ENCODE data around the gene SPON1.

SPON1 gene

GRCh38 chr11:14127679-14128078 is 165.2 kb downstream of the SPON1 start:
- no peak overlapping the region for H3K4me3 ChIP-seq (replicated peaks; ENCODE audit: low read depth, low read length)
- no peak for TF ChIP-seq CTCF (IDR thresholded peaks at IDR 0.05; ENCODE audit: low read length, missing control alignments)
- DNase-seq (ENCODE audit: low read depth): no peak

- DNase-seq (ENCODE audit: low read depth): no peak
- H3K4me3 ChIP-seq (replicated peaks; ENCODE audit: low read depth, low read length): no peak overlapping the region
- TF ChIP-seq CTCF (IDR thresholded peaks at IDR 0.05; ENCODE audit: low read length, missing control alignments): no peak
Measured at GRCh38 chr11:14132312-14132711, 169.8 kb downstream of the SPON1 start.

- H3K4me3 ChIP-seq (replicated peaks; ENCODE audit: low read depth, low read length): no peak overlapping the region
- DNase-seq (ENCODE audit: low read depth): no peak
- TF ChIP-seq CTCF (IDR thresholded peaks at IDR 0.05; ENCODE audit: low read length, missing control alignments): no peak
Measured at GRCh38 chr11:14133381-14133780, 170.9 kb downstream of the SPON1 start.

GRCh38 chr11:14136561-14136960 is 174.0 kb downstream of the SPON1 start:
- H3K4me3 ChIP-seq (replicated peaks; ENCODE audit: low read depth, low read length): no peak overlapping the region
- DNase-seq (ENCODE audit: low read depth): no peak

GRCh38 chr11:14137284-14137683 is 174.8 kb downstream of the SPON1 start:
- DNase-seq (ENCODE audit: low read depth): no peak
- no peak for TF ChIP-seq CTCF (IDR thresholded peaks at IDR 0.05; ENCODE audit: low read length, missing control alignments)

More at GRCh38 chr11:14136561-14136960, 174.0 kb downstream of the SPON1 start:
- TF ChIP-seq CTCF (IDR thresholded peaks at IDR 0.05; ENCODE audit: low read length, missing control alignments): no peak

GRCh38 chr11:14140991-14141390 is 178.5 kb downstream of the SPON1 start:
- TF ChIP-seq CTCF (IDR thresholded peaks at IDR 0.05; ENCODE audit: low read length, missing control alignments): no peak
- DNase-seq (ENCODE audit: low read depth): no peak
- H3K4me3 ChIP-seq (replicated peaks; ENCODE audit: low read depth, low read length): no peak overlapping the region

More at GRCh38 chr11:14137284-14137683, 174.8 kb downstream of the SPON1 start:
- H3K4me3 ChIP-seq (replicated peaks; ENCODE audit: low read depth, low read length): no peak overlapping the region

GRCh38 chr11:14141676-14142075 is 179.2 kb downstream of the SPON1 start:
- H3K4me3 ChIP-seq (replicated peaks; ENCODE audit: low read depth, low read length): no peak overlapping the region
- DNase-seq (ENCODE audit: low read depth): no peak
- no peak for TF ChIP-seq CTCF (IDR thresholded peaks at IDR 0.05; ENCODE audit: low read length, missing control alignments)

All from fibroblast of pulmonary artery (primary cell).